ENCODE data around the gene LOC101059915.

Gene LOC101059915

GRCh38 chrX:71621603-71622002, 45.7 kb upstream of the LOC101059915 start:
- no peak for TF ChIP-seq CTCF (IDR thresholded peaks at IDR 0.05; ENCODE audit: insufficient read depth, low read depth, low read length, missing control alignments)
- no peak for DNase-seq (ENCODE audit: low read depth)
- H3K4me3 ChIP-seq (ENCODE audit: low read length), result no peak overlapping the region

GRCh38 chrX:71622032-71622575, 45.2 kb upstream of the LOC101059915 start:
- H3K4me3 ChIP-seq (ENCODE audit: low read length), result no peak overlapping the region
- DNase-seq (ENCODE audit: low read depth), result no peak
- TF ChIP-seq CTCF (IDR thresholded peaks at IDR 0.05; ENCODE audit: insufficient read depth, low read depth, low read length, missing control alignments), result no peak

- peak; percentile 41 for DNase-seq (ENCODE audit: low read depth)
- TF ChIP-seq CTCF (IDR thresholded peaks at IDR 0.05; ENCODE audit: insufficient read depth, low read depth, low read length, missing control alignments), result peak; percentile 43
- H3K4me3 ChIP-seq (ENCODE audit: low read length), result no peak overlapping the region
Measured at GRCh38 chrX:71622576-71623450, 44.5 kb upstream of the LOC101059915 start.

GRCh38 chrX:71623714-71624113, 43.6 kb upstream of the LOC101059915 start:
- H3K4me3 ChIP-seq (ENCODE audit: low read length), result no peak overlapping the region
- DNase-seq (ENCODE audit: low read depth), result no peak
- no peak for TF ChIP-seq CTCF (IDR thresholded peaks at IDR 0.05; ENCODE audit: insufficient read depth, low read depth, low read length, missing control alignments)

GRCh38 chrX:71625471-71625870, 41.9 kb upstream of the LOC101059915 start:
- TF ChIP-seq CTCF (IDR thresholded peaks at IDR 0.05; ENCODE audit: insufficient read depth, low read depth, low read length, missing control alignments), result no peak
- DNase-seq (ENCODE audit: low read depth), result no peak
- no peak overlapping the region for H3K4me3 ChIP-seq (ENCODE audit: low read length)

GRCh38 chrX:71626576-71626975, 40.8 kb upstream of the LOC101059915 start:
- no peak overlapping the region for H3K4me3 ChIP-seq (ENCODE audit: low read length)
- TF ChIP-seq CTCF (IDR thresholded peaks at IDR 0.05; ENCODE audit: insufficient read depth, low read depth, low read length, missing control alignments), result no peak
- no peak for DNase-seq (ENCODE audit: low read depth)
